Inferior parietal cortex (tissue), 1 donor: ENCODE data around the gene LMX1A.

Source experiments
- DNase-seq: peaks from one replicate; pipeline ENCODE4 v3.0.0-alpha.2; 2016; ENCODE audit errors: extremely low spot score

The LMX1A gene

DNA sequence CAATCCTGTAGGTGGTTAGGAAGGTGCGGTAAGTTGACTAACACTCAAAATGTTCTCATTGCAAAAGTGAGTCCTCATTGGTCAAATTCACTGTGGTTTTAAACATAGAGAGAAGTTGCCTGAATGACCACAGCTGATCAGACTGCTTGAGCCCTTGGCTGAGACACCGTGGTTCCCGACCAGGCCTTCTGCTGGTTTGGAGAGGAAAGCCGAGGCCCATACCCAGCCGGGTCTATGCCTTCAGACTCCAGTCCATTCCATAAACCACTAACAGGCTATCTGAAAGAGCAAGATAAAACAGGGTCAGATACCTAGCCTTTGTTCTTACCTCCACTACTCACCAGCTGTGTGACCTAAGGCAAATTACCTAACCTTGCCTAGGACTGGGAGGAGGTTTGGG is 133.9 kb downstream of the LMX1A start:
- DNase-seq, result no peak

DNA sequence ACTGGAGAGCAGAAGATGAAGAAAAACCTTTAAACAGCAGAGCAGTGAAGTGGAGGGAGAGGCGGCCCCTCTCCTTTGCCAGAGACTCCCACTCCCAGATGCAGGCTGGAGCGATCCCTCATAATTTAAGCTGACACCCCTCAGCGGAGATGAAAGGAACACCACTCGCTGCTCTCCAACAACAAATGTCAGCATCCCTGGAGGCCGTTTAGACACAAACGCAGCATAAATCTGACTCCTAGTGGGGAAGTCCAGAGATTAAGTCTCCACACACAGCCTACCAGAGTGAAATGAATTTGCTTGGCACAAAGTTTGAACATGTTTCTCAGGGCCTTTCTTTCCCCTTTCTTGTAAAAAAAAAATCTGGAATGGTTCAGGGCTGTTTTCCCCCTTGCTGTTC is 137.8 kb downstream of the LMX1A start:
- DNase-seq, result no peak

- DNase-seq, result no peak
Observed at GRCh38 chr1:165217958-165218357, 138.6 kb downstream of the LMX1A start.

DNA sequence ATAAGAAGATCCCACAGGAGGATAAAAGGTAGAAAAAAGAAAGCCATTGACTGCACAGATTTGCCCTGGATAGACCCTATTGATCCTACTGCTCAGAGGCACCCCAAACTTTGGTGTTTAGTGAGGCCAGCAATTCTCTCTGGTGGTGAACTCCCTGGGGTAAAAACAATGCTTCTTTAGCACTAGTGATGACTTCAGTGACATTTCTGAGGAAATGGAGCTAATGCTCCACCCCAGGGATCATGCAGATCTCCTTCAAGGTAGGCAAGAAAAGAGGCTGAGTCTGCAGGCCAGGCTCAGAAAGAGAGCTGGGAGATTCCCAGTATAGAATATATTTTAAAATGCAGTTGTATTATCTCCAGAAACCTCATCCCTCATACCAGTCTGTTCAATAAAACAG is 140.3 kb downstream of the LMX1A start:
- DNase-seq, result no peak

DNA sequence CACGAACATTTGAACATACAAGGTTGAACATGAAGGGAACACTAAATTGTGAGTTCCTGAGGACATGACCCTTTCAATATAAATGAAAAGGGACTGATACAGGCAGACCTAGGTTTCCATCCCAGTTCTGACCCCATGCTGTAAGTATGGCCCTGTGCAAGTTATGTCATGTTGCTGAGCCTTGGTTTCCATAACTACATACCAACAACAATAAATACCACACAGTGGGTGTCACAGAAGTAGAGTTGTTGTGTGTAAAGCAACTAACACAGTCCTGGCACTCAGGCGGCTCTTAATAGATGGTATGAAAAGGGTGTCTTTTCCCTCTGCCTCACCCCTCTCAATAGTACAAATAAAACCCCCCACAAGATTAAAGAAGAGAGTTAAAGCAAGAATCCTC is 140.8 kb downstream of the LMX1A start:
- DNase-seq, result no peak

- no peak for DNase-seq
Observed at GRCh38 chr1:165212229-165212628, 144.3 kb downstream of the LMX1A start.

DNA sequence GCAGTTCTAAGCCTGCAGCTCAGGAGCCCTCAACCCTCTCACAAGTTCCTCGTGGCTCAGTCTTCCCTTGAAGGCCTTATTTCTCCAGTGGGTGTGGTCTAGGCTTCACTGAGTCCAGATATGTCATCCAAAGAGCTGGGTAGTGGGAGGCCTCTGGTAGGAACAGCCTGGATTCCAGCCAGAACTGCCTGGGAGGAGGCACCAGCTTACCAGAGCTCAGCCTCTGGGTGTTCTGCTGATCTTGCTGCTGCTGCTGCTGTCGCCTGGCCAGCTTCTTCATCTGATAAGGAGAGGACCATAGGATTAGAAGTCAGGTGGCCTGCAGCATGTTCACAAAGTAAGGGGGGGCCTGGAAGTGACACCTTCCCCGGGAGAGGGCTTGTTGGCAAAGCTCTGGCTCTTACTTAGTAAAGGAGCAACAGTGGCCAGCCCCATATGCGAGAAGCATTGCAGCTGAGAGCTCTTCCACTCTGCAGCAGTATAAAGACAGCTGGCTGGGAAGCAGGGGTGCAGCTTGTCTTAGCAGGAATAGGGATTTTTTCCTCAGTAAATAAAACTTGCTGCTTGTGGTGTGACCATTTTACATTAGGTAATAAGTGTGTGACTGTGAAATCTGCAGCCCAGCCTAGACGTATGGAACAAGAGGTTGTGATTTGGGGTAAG is 148.5 kb downstream of the LMX1A start:
- DNase-seq, result no peak

DNA sequence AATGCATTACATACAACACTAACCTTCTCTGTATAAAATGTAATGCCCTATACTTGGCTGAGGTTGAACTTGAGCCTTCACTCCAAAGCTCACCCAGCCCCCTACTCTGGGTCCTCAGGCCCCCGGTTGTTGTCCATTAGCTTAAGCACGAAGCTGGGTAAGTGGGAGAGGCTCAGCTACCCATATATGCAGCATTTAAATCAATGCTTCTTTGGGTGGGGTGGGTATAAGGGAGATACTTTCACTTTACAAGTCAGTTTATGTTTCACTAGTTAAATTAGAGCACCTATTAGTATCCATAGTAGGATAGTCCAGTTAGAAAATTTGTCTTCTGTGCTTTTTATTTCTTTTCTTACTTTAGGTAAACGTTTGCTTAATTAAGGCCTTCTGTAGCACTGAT is 151.4 kb downstream of the LMX1A start:
- no peak for DNase-seq

DNA sequence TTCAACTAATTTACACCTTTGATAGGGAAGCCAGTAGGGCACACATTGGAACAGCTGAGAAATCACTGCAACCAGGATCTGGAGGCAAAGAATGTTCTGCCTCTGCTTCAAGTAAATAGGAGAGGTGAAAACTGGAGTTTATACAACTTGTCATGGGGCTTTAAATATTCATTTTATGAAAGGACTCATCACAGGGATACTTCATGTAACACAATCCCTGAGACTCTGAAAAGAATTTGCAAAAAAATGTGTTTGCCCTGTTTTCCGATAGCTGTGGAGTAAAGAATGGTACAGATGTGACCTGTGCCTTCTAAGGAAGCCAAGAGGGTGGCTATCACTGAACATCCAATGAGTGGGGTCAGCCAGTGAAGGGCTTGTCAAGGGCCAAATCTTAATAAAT is 152.0 kb downstream of the LMX1A start:
- no peak for DNase-seq

DNA sequence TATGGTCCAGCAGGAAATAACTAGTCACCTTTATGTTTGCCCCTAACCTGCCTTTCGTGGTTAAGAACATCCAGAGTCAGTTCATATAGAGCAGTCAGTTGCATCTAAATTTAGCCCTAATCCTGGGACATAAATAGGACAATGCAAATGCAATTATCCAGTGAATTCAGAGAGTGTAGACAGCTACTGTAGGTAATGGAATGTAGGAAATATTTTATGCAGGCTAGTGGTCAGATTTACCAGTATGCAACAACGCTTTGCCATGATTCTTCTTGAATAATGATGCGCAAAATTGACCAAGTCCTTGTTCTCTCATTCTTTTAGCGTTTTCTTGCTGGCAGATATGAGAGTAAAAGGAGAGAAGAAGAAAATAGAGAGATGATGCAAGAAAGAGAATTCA is 165.4 kb downstream of the LMX1A start:
- no peak for DNase-seq

GRCh38 chr1:165189913-165190312 is 166.6 kb downstream of the LMX1A start:
- no peak for DNase-seq

DNA sequence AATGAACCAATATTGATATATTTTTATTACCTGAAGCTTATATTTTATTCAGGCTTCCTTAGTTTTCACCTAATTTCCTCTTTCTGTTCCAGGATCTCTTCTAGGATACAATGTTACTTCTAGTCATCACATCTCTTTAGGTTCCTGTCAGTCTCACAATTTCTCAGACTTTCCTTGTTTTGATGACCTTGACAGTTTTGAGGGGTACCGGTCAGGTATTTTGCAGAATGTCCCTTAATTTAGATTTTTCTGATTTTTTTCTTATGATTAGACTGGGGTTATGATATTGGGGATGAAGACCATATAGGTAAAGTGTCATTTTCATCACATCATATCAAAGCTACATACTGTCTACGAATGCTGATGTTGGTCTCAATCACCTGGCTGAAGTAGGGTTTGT is 167.5 kb downstream of the LMX1A start:
- DNase-seq, result no peak

GRCh38 chr1:165187031-165188009 is 169.2 kb downstream of the LMX1A start:
- no peak for DNase-seq

- DNase-seq, result no peak
Observed at GRCh38 chr1:165185161-165185889, 171.2 kb downstream of the LMX1A start.

GRCh38 chr1:165182975-165183374 is 173.5 kb downstream of the LMX1A start:
- no peak for DNase-seq

DNA sequence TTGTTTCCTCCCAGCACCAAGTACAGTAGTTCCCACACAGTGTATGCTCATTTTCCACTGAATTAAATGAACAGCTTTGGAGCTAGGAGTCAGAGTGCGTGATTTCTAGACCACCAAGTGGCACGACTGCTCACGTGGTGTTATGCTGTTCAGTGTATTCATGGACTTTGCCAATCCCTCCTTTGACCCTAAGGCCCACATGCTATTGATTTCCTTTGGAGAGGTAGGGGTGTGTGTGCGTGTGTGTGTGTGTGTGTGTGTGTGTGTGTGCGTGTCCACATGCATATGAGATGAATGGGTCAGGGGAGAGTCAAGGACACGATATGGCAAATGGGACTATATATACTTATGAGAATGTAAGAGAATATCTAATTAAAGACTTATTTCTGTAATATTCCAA is 177.2 kb downstream of the LMX1A start:
- DNase-seq, result no peak

GRCh38 chr1:165174491-165174890 is 182.0 kb downstream of the LMX1A start:
- DNase-seq, result no peak

GRCh38 chr1:165173818-165174217 is 182.7 kb downstream of the LMX1A start:
- DNase-seq, result no peak

GRCh38 chr1:165173409-165173808 is 183.1 kb downstream of the LMX1A start:
- DNase-seq, result no peak

- DNase-seq, result no peak
Observed at GRCh38 chr1:165172666-165173065, 183.8 kb downstream of the LMX1A start.

- no peak for DNase-seq
Observed at GRCh38 chr1:165169729-165170128, 186.8 kb downstream of the LMX1A start.

DNA sequence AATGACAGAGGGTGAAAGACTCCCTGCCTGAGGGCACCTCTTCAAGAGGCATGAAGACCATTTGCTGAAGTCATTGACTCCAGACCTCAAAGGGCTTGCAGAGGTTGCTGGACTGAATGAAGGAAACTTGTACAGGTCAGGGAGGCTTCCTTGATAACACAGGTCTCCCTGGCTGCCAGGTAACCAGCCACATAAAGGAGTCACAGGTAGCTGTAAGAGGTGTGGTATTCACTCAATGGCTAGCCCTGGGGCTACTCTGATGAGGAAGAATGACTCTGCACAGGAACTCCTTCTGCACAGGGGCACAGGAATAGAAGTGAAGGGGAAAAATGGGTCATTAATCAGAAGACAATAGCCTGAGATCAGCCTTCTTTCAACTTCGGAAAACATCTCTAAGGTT is 187.5 kb downstream of the LMX1A start:
- DNase-seq, result no peak
